ENCODE measurements around the gene FGF3.

The FGF3 gene

GRCh38 chr11:69822676-69823494 is 3.7 kb upstream of the FGF3 start:
- no peak for DNase-seq

- no peak for DNase-seq
These were observed 2.4 kb upstream of the FGF3 start for GRCh38 chr11:69821511-69822040.

- DNase-seq: no peak
These were observed 1.2 kb upstream of the FGF3 start for GRCh38 chr11:69820441-69820840.

GRCh38 chr11:69819541-69820070 is 390 bp upstream of the FGF3 start:
- no peak for DNase-seq

- DNase-seq: no peak
These were observed 999 bp downstream of the FGF3 start for GRCh38 chr11:69818231-69818602.

- DNase-seq: no peak
These were observed 1.7 kb downstream of the FGF3 start for GRCh38 chr11:69817265-69818230.

- no peak for DNase-seq
These were observed 2.5 kb downstream of the FGF3 start for GRCh38 chr11:69816671-69817070.

- no peak for DNase-seq
These were observed 3.2 kb downstream of the FGF3 start for GRCh38 chr11:69815973-69816372.

- no peak for DNase-seq
These were observed 4.3 kb downstream of the FGF3 start for GRCh38 chr11:69814902-69815301.

- DNase-seq: no peak
These were observed 4.8 kb downstream of the FGF3 start for GRCh38 chr11:69814411-69814810.

- DNase-seq: no peak
These were observed 5.4 kb downstream of the FGF3 start for GRCh38 chr11:69813839-69814238.

GRCh38 chr11:69812946-69813345 is 6.3 kb downstream of the FGF3 start:
- DNase-seq: no peak

- DNase-seq: no peak
These were observed 7.0 kb downstream of the FGF3 start for GRCh38 chr11:69812256-69812655.

- no peak for DNase-seq
These were observed 7.8 kb downstream of the FGF3 start for GRCh38 chr11:69811431-69811830.

GRCh38 chr11:69810289-69811118 is 8.7 kb downstream of the FGF3 start:
- no peak for DNase-seq

- DNase-seq: no peak
These were observed 10.5 kb downstream of the FGF3 start for GRCh38 chr11:69808667-69809086.

GRCh38 chr11:69807106-69807815 is 12.0 kb downstream of the FGF3 start:
- DNase-seq: no peak

- DNase-seq: no peak
These were observed 14.3 kb downstream of the FGF3 start for GRCh38 chr11:69804769-69805508.

- no peak for DNase-seq
These were observed 15.5 kb downstream of the FGF3 start for GRCh38 chr11:69803604-69804218.

- no peak for DNase-seq
These were observed 16.2 kb downstream of the FGF3 start for GRCh38 chr11:69803022-69803421.

GRCh38 chr11:69802590-69802989 is 16.6 kb downstream of the FGF3 start:
- DNase-seq: no peak

Measured in NCI-H1092 (cell line).